HS-27A (cell line): Measurements from ENCODE around the gene TNFRSF17.

Source experiments
- DNase-seq: peaks from one replicate; pipeline ENCODE4 v3.0.0-alpha.2; 2012; ENCODE audit warnings: low read depth, missing footprints

The TNFRSF17 gene

GRCh38 chr16:12002447-12003006 is 37.5 kb downstream of the TNFRSF17 start:
- DNase-seq: no peak

- no peak for DNase-seq
Measured at GRCh38 chr16:12006637-12007036, 41.6 kb downstream of the TNFRSF17 start.

GRCh38 chr16:12009462-12009861 is 44.5 kb downstream of the TNFRSF17 start:
- DNase-seq: no peak

- DNase-seq: no peak
Measured at GRCh38 chr16:12009922-12010321, 44.9 kb downstream of the TNFRSF17 start.

GRCh38 chr16:12010388-12011251 is 45.6 kb downstream of the TNFRSF17 start:
- no peak for DNase-seq

GRCh38 chr16:12011565-12011964 is 46.6 kb downstream of the TNFRSF17 start:
- DNase-seq: no peak

GRCh38 chr16:12016291-12016947 is 51.4 kb downstream of the TNFRSF17 start:
- DNase-seq: no peak

- peak; percentile 19 for DNase-seq
Measured at GRCh38 chr16:12017558-12017957, 52.5 kb downstream of the TNFRSF17 start.
